Parathyroid adenoma (tissue), 2 donors: ENCODE data around the gene METAP2.
A peak's percentile ranks its signal among the peaks of the same experiment; 100 is the strongest.

Experiments used
- H2AFZ ChIP-seq: fragments of 300-600 bp; sonication (generic); one replicate; pipeline ENCODE4 v1.7.0; 2017; ENCODE audit warnings: antibody characterized with exemption, mild to moderate bottlenecking
- H3K27ac ChIP-seq: fragments of 300-600 bp; sonication (generic); one replicate; pipeline ENCODE4 v1.7.0; 2017
- H3K27me3 ChIP-seq: fragments of 300-600 bp; sonication (generic); one replicate; pipeline ENCODE4 v1.7.0; 2017; ENCODE audit warnings: low read length; ENCODE audit not compliant: control insufficient read depth, insufficient read depth
- H3K36me3 ChIP-seq: fragments of 300-600 bp; sonication (generic); one replicate; pipeline ENCODE4 v1.7.0; 2017; ENCODE audit warnings: low read length; ENCODE audit not compliant: control insufficient read depth, insufficient read depth
- H3K4me1 ChIP-seq: fragments of 300-600 bp; sonication (generic); one replicate; pipeline ENCODE4 v1.7.0; 2017; ENCODE audit warnings: control low read depth
- H3K4me2 ChIP-seq: fragments of 300-600 bp; sonication (generic); one replicate; pipeline ENCODE4 v1.7.0; 2017; ENCODE audit warnings: low read length
- H3K4me3 ChIP-seq: fragments of 300-600 bp; sonication (generic); one replicate; pipeline ENCODE4 v1.7.0; 2017; ENCODE audit warnings: low read depth, low read length
- H3K79me2 ChIP-seq: fragments of 300-600 bp; sonication (generic); one replicate; pipeline ENCODE4 v1.7.0; 2017; ENCODE audit warnings: control low read depth
- H3K9ac ChIP-seq: fragments of 300-600 bp; sonication (generic); one replicate; pipeline ENCODE4 v1.7.0; 2017; ENCODE audit warnings: mild to moderate bottlenecking
- H3K9me3 ChIP-seq: fragments of 300-600 bp; sonication (generic); one replicate; pipeline ENCODE4 v1.7.0; 2017; ENCODE audit warnings: low read length; ENCODE audit not compliant: control insufficient read depth
- TF ChIP-seq, protein P1 (sequence below): fragments of 300-600 bp; sonication (generic); IDR thresholded peaks from one replicate; pipeline ENCODE4 v1.7.0; 2017; ENCODE audit warnings: antibody characterized with exemption, mild to moderate bottlenecking
- donor health status: primary hyperparathyroidism.

METAP2 gene

DNA sequence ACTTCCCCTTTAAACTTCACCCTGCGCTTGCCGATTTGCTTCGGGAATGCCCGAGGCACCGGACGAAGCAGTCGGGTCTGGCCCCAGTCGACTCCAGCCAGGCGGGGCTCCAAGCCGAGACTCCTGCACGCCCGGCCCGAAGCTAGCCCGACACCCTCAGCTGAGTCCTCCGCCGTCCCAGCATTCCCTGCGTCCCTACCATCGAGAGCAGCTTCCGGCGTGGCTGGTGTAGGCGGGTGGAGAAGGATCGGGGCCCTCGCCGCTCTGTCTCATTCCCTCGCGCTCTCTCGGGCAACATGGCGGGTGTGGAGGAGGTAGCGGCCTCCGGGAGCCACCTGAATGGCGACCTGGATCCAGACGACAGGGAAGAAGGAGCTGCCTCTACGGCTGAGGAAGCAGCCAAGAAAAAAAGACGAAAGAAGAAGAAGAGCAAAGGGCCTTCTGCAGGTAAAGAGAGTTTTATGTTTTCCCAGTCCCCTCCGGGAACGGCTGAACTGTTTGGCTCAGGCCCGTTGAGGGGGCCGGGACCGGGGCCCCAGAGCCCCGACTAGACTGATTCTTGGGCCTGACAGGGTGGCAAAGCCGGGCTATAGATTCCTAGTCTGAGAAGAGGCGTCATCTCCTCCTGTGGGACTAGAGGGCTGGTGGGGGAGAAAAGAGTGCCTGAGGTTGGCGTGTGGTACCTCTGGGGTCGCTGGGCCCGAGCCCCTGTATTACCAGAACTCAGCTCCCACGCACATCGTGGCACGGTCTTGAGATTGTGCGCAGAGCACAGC lies at the start of gene METAP2:
Gene METAP2, plus strand, starts transcription at position 269 of the 776 bp plus-strand sequence. Its CDS starts 28 bp downstream, at position 297.
- peak within 1 kb of the TSS; percentile 99 for H2AFZ ChIP-seq
- peak within 1 kb of the TSS; percentile 98 for H3K27ac ChIP-seq
- peak within 1 kb of the TSS; percentile 97 for H3K4me3 ChIP-seq
- peak within 1 kb of the TSS; percentile 95 for H3K4me2 ChIP-seq
- H3K79me2 ChIP-seq: peaks cover 45% of the 10 kb centered on the region
- peak within 1 kb of the TSS; percentile 93 for H3K9ac ChIP-seq
- no peaks in the 10 kb centered on the region for H3K9me3 ChIP-seq
- peaks cover 10% of the 10 kb centered on the region for H3K4me1 ChIP-seq
- H3K36me3 ChIP-seq: no peaks in the 10 kb centered on the region
- H3K27me3 ChIP-seq: no peaks in the 10 kb centered on the region
- TF ChIP-seq, protein P1, sequence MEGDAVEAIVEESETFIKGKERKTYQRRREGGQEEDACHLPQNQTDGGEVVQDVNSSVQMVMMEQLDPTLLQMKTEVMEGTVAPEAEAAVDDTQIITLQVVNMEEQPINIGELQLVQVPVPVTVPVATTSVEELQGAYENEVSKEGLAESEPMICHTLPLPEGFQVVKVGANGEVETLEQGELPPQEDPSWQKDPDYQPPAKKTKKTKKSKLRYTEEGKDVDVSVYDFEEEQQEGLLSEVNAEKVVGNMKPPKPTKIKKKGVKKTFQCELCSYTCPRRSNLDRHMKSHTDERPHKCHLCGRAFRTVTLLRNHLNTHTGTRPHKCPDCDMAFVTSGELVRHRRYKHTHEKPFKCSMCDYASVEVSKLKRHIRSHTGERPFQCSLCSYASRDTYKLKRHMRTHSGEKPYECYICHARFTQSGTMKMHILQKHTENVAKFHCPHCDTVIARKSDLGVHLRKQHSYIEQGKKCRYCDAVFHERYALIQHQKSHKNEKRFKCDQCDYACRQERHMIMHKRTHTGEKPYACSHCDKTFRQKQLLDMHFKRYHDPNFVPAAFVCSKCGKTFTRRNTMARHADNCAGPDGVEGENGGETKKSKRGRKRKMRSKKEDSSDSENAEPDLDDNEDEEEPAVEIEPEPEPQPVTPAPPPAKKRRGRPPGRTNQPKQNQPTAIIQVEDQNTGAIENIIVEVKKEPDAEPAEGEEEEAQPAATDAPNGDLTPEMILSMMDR: no peak

DNA sequence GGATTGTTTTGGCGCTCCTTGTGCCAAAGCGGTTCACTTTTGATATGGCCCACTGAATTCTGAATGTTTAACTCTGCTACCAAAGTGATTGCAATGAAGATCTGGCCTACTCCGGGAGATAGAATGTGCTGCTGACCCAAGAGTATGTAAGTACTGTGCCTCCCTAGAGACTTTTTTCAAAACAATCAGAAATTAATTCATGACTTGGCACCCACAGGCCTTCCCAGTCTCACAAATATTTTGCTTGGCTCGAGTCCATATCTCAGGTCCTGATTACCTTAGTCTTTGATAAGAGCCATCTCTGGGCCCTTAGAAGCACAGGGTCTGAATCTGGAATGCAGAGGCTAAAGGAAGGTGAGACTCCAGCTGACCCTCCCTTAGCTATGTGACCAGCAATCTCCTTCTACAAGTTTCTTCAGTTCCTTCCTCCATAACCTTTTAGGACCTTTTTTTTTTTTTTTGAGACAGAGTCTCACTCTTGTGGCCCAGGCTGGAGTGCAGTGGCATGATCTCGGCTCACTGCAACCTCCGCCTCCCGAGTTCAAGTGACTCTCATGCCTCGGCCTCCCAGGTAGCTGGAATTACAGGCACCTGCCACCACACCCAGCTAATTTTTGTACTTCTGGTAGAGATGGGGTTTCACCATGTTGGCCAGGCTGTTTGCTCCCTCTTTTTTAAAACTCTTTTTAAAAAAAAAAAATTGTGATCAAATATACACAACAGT lies 49.5 kb upstream of the METAP2 start:
- Histone ChIP-seq H3K36me3 (no peaks in the 10 kb centered on the region), H3K9ac (no peak overlapping the region), H3K27me3 (no peaks in the 10 kb centered on the region), H3K4me3 (no peak overlapping the region), H3K4me2 (peak overlapping the region; percentile 53), H3K4me1 (no peaks in the 10 kb centered on the region), H2AFZ (peak overlapping the region; percentile 57), H3K9me3 (no peaks in the 10 kb centered on the region), H3K27ac (peak overlapping the region; percentile 71), H3K79me2 (no peaks in the 10 kb centered on the region)
- TF ChIP-seq, protein P1: no peak

DNA sequence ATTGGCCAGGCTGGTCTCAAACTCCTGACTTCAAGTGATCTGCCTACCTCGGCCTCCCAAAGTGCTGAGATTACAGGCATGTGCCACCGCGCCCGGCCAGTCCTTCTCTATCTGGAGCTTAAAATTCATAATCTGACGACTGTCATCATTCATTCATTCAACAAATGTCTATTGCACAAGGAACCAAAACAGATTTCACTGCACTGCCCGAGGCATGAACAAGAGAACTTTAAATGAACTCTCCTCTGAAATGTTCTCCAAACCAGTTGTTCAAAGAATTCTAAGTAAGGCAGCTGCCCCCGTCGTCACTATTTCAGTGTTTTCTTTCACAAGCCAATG lies 44.8 kb upstream of the METAP2 start:
- Histone ChIP-seq H3K27me3 (no peaks in the 10 kb centered on the region), H3K79me2 (no peaks in the 10 kb centered on the region), H3K4me2 (no peak overlapping the region), H3K9me3 (no peaks in the 10 kb centered on the region), H3K36me3 (no peaks in the 10 kb centered on the region), H3K27ac (no peak overlapping the region), H3K4me1 (no peaks in the 10 kb centered on the region), H3K9ac (no peak overlapping the region), H3K4me3 (no peak overlapping the region), H2AFZ (no peak overlapping the region)
- TF ChIP-seq, protein P1: no peak

DNA sequence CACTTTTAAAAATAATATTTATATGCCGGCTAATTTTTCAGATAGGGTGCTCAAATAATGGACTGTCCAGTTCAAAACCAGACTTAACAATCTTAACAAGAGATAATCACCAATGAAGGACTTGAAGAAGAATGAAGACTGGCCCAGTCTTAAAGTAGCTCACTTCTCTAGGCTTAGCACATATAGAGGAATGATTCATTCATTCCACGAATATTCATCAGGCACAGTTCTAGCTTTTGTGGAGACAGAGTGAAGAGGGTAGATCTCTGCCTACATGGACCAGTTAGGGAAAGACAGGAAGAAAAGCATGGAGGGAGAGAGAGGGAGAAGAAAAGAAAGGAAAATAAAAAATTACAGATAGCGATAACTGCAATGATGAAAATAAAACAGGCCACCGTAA lies 42.8 kb upstream of the METAP2 start:
- Histone ChIP-seq H3K9me3 (no peaks in the 10 kb centered on the region), H3K36me3 (no peaks in the 10 kb centered on the region), H3K9ac (no peak overlapping the region), H3K79me2 (no peaks in the 10 kb centered on the region), H3K27ac (no peak overlapping the region), H3K27me3 (no peaks in the 10 kb centered on the region), H3K4me1 (no peaks in the 10 kb centered on the region), H2AFZ (no peak overlapping the region), H3K4me3 (no peak overlapping the region), H3K4me2 (no peak overlapping the region)
- TF ChIP-seq, protein P1: no peak
